Measurements from ENCODE around the gene GHRL. TPM values are rescaled to one million over a fixed set of nuclear protein-coding genes. Genes with fewer than 3 reads are reported as not detected.

The GHRL gene
- total RNA-seq, 1 experiment from 2014 or later: not detected

DNA sequence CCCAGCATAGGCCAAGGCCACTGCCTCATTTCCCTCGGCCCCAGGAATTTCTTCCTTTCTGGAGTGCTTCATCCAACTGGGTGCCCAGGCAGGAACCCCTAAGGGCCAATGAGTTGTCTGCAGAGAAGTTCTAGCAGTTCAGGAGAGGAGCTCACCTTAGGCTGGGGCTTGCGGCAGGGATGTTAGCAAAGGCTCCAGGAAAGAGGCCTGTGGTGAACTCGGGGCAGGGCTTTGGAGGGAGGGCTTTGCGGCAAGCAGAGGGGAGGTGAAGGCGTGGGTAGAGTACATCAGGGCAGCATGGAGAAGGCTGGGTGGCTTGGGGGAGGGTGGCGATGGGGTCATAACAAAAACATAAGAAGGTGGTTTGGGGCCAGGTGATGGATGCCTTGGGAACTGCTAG lies 1.1 kb downstream of the GHRL start:
- POLR2A ChIA-PET: no interaction called here
- CTCF ChIA-PET: interaction anchor here (0.6 kb wide), 1 partner anchor 357 kb away, joined by 3 read pairs; no protein-coding TSS in a partner anchor
- intact Hi-C loops (cut with micrococcal nuclease; ENCODE audit: unreplicated experiment) (no loop called here), in situ Hi-C loops (cut with HindIII; ENCODE audit: low pct_unique_long_range_greater_than_20kb, low sequenced_read_pairs) (no loop called here)
- TF ChIP-seq REST (IDR thresholded peaks at IDR 0.05; ENCODE audit: insufficient read depth in 1 of 2, low read depth in 2 of 2, low read length in 1 of 2): no peak
- no peak for TF ChIP-seq TCF7L2 (IDR thresholded peaks at IDR 0.05; ENCODE audit: low read depth, low read length)
- no peak for TF ChIP-seq POLR2AphosphoS5 (IDR thresholded peaks at IDR 0.05; ENCODE audit: low read depth, low read length)
- TF ChIP-seq, protein P1, sequence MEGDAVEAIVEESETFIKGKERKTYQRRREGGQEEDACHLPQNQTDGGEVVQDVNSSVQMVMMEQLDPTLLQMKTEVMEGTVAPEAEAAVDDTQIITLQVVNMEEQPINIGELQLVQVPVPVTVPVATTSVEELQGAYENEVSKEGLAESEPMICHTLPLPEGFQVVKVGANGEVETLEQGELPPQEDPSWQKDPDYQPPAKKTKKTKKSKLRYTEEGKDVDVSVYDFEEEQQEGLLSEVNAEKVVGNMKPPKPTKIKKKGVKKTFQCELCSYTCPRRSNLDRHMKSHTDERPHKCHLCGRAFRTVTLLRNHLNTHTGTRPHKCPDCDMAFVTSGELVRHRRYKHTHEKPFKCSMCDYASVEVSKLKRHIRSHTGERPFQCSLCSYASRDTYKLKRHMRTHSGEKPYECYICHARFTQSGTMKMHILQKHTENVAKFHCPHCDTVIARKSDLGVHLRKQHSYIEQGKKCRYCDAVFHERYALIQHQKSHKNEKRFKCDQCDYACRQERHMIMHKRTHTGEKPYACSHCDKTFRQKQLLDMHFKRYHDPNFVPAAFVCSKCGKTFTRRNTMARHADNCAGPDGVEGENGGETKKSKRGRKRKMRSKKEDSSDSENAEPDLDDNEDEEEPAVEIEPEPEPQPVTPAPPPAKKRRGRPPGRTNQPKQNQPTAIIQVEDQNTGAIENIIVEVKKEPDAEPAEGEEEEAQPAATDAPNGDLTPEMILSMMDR (IDR thresholded peaks at IDR 0.05): no peak
- no peak for TF ChIP-seq SIN3A (IDR thresholded peaks at IDR 0.05; ENCODE audit: borderline replicate concordance, insufficient read depth, low read depth, low read length)
- ATAC-seq (no peak), DNase-seq (ENCODE audit: low read depth, low spot score) (no peak)
- Histone ChIP-seq H3K27ac (ENCODE audit: low read length) (no peak overlapping the region), H3K9me3 (ENCODE audit: control insufficient read depth, insufficient read depth, low read depth, low read length) (no peaks in the 10 kb centered on the region), H3K4me3 (ENCODE audit: low read depth in 2 of 2, low read length in 2 of 2) (no peak overlapping the region), H3K4me1 (ENCODE audit: control insufficient read depth, insufficient read depth, low read length) (no peaks in the 10 kb centered on the region), H3K27me3 (ENCODE audit: control insufficient read depth, insufficient read depth, low read length) (no peaks in the 10 kb centered on the region), H3K36me3 (ENCODE audit: control insufficient read depth, insufficient read depth, low read length) (no peaks in the 10 kb centered on the region; the same call in 1 of the 2 replicates)
- BruUV-seq (replicated peaks): no TSS peak

DNA sequence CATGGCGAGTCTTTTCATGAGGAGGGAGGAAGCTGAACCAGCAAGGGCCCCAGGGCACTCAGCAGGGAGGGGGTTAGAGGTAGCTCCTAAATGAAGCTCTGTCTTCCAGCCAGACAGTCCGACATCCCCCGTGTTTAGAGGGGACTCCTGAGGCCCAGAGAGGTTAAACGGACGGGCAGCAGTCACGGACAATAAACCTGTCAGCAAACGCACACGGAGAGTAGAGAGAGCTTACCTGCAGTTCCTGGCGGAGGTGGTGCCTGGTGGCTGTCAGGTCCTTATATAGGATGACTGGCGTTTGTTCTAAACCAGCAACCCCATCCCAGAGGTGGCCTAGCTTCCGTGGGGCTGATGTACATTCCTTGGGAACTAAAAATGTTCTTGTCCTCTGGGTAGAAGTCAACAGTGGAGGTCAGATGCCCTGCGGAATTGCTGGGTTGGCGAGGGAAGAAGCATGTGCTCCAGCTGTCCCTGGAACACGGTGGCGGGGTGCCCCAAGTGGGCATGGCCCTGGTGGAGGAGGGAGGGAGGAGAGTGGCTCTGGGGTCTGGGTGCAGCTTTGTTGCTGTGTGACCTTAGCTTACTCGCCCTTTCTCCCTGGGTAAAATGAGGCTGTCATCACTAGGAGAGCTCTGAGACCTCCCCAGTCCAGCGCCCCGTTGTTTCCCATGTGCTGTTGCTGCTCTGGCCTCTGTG lies 2.1 kb downstream of the GHRL start:
- TF ChIP-seq SIN3A (IDR thresholded peaks at IDR 0.05; ENCODE audit: borderline replicate concordance, insufficient read depth, low read depth, low read length): no peak
- TF ChIP-seq POLR2AphosphoS5 (IDR thresholded peaks at IDR 0.05; ENCODE audit: low read depth, low read length): no peak
- no peak for TF ChIP-seq REST (IDR thresholded peaks at IDR 0.05; ENCODE audit: insufficient read depth in 1 of 2, low read depth in 2 of 2, low read length in 1 of 2)
- no peak for TF ChIP-seq TCF7L2 (IDR thresholded peaks at IDR 0.05; ENCODE audit: low read depth, low read length)
- TF ChIP-seq, protein P1 (IDR thresholded peaks at IDR 0.05): no peak
- CTCF ChIA-PET: no interaction called here
- POLR2A ChIA-PET: no interaction called here
- Histone ChIP-seq H3K27me3 (ENCODE audit: control insufficient read depth, insufficient read depth, low read length) (no peaks in the 10 kb centered on the region), H3K4me1 (ENCODE audit: control insufficient read depth, insufficient read depth, low read length) (no peaks in the 10 kb centered on the region), H3K9me3 (ENCODE audit: control insufficient read depth, insufficient read depth, low read depth, low read length) (no peaks in the 10 kb centered on the region), H3K36me3 (ENCODE audit: control insufficient read depth, insufficient read depth, low read length) (peaks cover 2% of the 10 kb centered on the region; the same call in 1 of the 2 replicates), H3K4me3 (ENCODE audit: low read depth in 2 of 2, low read length in 2 of 2) (no peak overlapping the region), H3K27ac (ENCODE audit: low read length) (no peak overlapping the region)
- BruUV-seq (replicated peaks): no TSS peak
- no peak for DNase-seq (ENCODE audit: low read depth, low spot score)
- no peak for ATAC-seq
- intact Hi-C loops (cut with micrococcal nuclease; ENCODE audit: unreplicated experiment): no loop called here
- in situ Hi-C loops (cut with HindIII; ENCODE audit: low pct_unique_long_range_greater_than_20kb, low sequenced_read_pairs): no loop called here

Measured in Panc1 (cell line).